Panc1 (cell line): Measurements from ENCODE around the gene ADGRG3. TPM values are rescaled to one million over a fixed set of nuclear protein-coding genes. Genes with fewer than 3 reads are reported as not detected.

Experiments used
- ATAC-seq: fragments of 200-7000 bp; cut with Tn5 transposase; 2 replicates; pipeline ENCODE4 v1.9.1; 2020; ENCODE audit warnings: mild to moderate bottlenecking, moderate library complexity
- BruUV-seq: library from RNA; stranded (reverse); fragments of 400-500 nt; replicated peaks from 2 replicates; lab custom pipeline; 2021; lab: Mats Ljungman, UMichigan
- CTCF ChIA-PET: fragments of 300-600 bp; sonication (Branson Sonifier 250); formaldehyde crosslinking; loops from one replicate; lab custom pipeline; 2022; ENCODE audit warnings: antibody characterized with exemption; lab: Charles Lee
- POLR2A ChIA-PET: fragments of 300-600 bp; sonication (Branson Sonifier 250); formaldehyde crosslinking; loops from one replicate; lab custom pipeline; 2022; ENCODE audit warnings: antibody characterized with exemption; lab: Charles Lee
- DNase-seq: peaks from one replicate; pipeline ENCODE4 v3.0.0-alpha.2; 2010; ENCODE audit warnings: low read depth, low spot score
- H3K27ac ChIP-seq: 2 replicates; pipeline ENCODE4 v1.5.1; 2011; ENCODE audit warnings: mild to moderate bottlenecking, low read length, inconsistent platforms
- H3K27me3 ChIP-seq: fragments of 200-500 bp; sonication (Bioruptor generic); 2 replicates; pipeline ENCODE4 v1.6.0; 2014; ENCODE audit warnings: low read length, inconsistent platforms; ENCODE audit not compliant: control insufficient read depth, insufficient read depth
- H3K36me3 ChIP-seq: fragments of 200-500 bp; sonication (Bioruptor generic); 2 replicates; pipeline ENCODE4 v1.5.1; 2014; ENCODE audit warnings: inconsistent platforms, mild to moderate bottlenecking, low read length, moderate library complexity; ENCODE audit not compliant: control insufficient read depth, insufficient read depth
- H3K4me1 ChIP-seq: 2 replicates; pipeline ENCODE4 v1.5.1; 2011; ENCODE audit warnings: inconsistent platforms, mild to moderate bottlenecking, low read length, moderate library complexity; ENCODE audit not compliant: control insufficient read depth, insufficient read depth
- H3K4me3 ChIP-seq, 2 experiments: 2 replicates each; pipeline ENCODE4 v1.5.1; 2011 to 2012; ENCODE audit warnings: low read depth in 2 of 2, low read length in 2 of 2, mild to moderate bottlenecking in 2 of 2, inconsistent platforms in 1 of 2, moderate library complexity in 1 of 2
- H3K9me3 ChIP-seq: fragments of 200-500 bp; sonication (Bioruptor generic); 2 replicates; pipeline ENCODE4 v1.5.1; 2014; ENCODE audit warnings: low read depth, mild to moderate bottlenecking, inconsistent platforms, low read length, moderate library complexity; ENCODE audit not compliant: control insufficient read depth, insufficient read depth
- POLR2AphosphoS5 ChIP-seq: IDR thresholded peaks from 2 replicates; pipeline ENCODE4 v1.6.1; 2012; ENCODE audit warnings: mild to moderate bottlenecking, low read depth, low read length, moderate library complexity
- SIN3A ChIP-seq: IDR thresholded peaks from 2 replicates; pipeline ENCODE4 v1.6.1; 2012; ENCODE audit warnings: low read depth, mild to moderate bottlenecking, low read length, moderate library complexity, borderline replicate concordance; ENCODE audit not compliant: insufficient read depth
- TCF7L2 ChIP-seq: IDR thresholded peaks from 2 replicates; pipeline ENCODE4 v1.6.1; 2011; ENCODE audit warnings: mild to moderate bottlenecking, low read depth, low read length, inconsistent platforms
- in situ Hi-C: cut with HindIII; loops from 2 replicates; pipeline ENCODE4 v1.10.0; 2016; ENCODE audit warnings: low sequenced_read_pairs, low pct_unique_long_range_greater_than_20kb
- intact Hi-C: fragments of 100-400 bp; cut with micrococcal nuclease; formaldehyde crosslinking; loops from one replicate; pipeline ENCODE4 v1.10.0; 2022; ENCODE audit not compliant: unreplicated experiment
- total RNA-seq: library from RNA; stranded (reverse); gene quantifications from one replicate; pipeline ENCODE4 v1.2.1, GENCODE V29; 2021; ENCODE audit not compliant: unreplicated experiment
- TF ChIP-seq, protein P1 (sequence below), 2 experiments: IDR thresholded peaks; 2 replicates each; pipeline ENCODE4 v1.6.1; 2011 to 2012; ENCODE audit warnings: low read depth in 2 of 2, control low read depth in 1 of 2, low read length in 1 of 2, mild to moderate bottlenecking in 1 of 2, moderate library complexity in 1 of 2; ENCODE audit not compliant: insufficient read depth in 1 of 2
- TF ChIP-seq, protein P2 (sequence below): fragments of 450-650 bp; IDR thresholded peaks from 2 replicates; pipeline ENCODE4 v1.5.1; 2017; ENCODE audit warnings: mild to moderate bottlenecking

The ADGRG3 gene
- total RNA-seq, 1 experiment from 2014 or later: not detected

DNA sequence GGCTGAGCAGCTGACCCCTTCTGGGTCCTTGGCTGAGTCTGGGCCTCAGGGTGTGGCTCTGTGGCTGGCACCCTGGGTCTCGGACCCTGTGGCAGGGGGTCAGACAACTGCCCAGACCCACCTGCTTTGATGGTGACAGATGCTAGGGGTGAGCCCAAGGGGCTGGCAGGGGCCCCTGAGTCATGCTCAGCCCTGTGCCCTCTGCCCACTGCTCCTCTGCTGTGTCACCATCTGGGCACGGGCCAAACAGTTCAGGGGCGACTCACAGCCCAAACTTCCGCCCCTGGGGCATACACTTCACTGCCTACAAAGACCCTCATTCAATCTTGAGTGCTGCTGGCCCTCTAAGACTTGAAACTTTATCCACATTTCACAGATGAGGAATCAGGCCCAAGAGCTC, 33.9 kb upstream of the ADGRG3 start:
- no TSS peak for BruUV-seq
- H3K27ac ChIP-seq: no peak overlapping the region
- H3K4me1 ChIP-seq: peaks cover 27% of the 10 kb centered on the region
- no peak for ATAC-seq
- intact Hi-C loops (loop anchor here (5.0 kb wide), 1 partner anchor 42 kb away; no protein-coding TSS in a partner anchor), in situ Hi-C loops (no loop called here)
- TF ChIP-seq POLR2AphosphoS5 (no peak), SIN3A (no peak), TCF7L2 (no peak)
- TF ChIP-seq, protein P1, sequence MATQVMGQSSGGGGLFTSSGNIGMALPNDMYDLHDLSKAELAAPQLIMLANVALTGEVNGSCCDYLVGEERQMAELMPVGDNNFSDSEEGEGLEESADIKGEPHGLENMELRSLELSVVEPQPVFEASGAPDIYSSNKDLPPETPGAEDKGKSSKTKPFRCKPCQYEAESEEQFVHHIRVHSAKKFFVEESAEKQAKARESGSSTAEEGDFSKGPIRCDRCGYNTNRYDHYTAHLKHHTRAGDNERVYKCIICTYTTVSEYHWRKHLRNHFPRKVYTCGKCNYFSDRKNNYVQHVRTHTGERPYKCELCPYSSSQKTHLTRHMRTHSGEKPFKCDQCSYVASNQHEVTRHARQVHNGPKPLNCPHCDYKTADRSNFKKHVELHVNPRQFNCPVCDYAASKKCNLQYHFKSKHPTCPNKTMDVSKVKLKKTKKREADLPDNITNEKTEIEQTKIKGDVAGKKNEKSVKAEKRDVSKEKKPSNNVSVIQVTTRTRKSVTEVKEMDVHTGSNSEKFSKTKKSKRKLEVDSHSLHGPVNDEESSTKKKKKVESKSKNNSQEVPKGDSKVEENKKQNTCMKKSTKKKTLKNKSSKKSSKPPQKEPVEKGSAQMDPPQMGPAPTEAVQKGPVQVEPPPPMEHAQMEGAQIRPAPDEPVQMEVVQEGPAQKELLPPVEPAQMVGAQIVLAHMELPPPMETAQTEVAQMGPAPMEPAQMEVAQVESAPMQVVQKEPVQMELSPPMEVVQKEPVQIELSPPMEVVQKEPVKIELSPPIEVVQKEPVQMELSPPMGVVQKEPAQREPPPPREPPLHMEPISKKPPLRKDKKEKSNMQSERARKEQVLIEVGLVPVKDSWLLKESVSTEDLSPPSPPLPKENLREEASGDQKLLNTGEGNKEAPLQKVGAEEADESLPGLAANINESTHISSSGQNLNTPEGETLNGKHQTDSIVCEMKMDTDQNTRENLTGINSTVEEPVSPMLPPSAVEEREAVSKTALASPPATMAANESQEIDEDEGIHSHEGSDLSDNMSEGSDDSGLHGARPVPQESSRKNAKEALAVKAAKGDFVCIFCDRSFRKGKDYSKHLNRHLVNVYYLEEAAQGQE (IDR thresholded peaks at IDR 0.05; ENCODE audit: insufficient read depth in 1 of 2, low read depth in 2 of 2, low read length in 1 of 2): no peak
- TF ChIP-seq, protein P2, sequence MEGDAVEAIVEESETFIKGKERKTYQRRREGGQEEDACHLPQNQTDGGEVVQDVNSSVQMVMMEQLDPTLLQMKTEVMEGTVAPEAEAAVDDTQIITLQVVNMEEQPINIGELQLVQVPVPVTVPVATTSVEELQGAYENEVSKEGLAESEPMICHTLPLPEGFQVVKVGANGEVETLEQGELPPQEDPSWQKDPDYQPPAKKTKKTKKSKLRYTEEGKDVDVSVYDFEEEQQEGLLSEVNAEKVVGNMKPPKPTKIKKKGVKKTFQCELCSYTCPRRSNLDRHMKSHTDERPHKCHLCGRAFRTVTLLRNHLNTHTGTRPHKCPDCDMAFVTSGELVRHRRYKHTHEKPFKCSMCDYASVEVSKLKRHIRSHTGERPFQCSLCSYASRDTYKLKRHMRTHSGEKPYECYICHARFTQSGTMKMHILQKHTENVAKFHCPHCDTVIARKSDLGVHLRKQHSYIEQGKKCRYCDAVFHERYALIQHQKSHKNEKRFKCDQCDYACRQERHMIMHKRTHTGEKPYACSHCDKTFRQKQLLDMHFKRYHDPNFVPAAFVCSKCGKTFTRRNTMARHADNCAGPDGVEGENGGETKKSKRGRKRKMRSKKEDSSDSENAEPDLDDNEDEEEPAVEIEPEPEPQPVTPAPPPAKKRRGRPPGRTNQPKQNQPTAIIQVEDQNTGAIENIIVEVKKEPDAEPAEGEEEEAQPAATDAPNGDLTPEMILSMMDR: no peak
- H3K36me3 ChIP-seq: no peaks in the 10 kb centered on the region
- DNase-seq: no peak
- CTCF ChIA-PET: interaction anchor here (1.1 kb wide), 1 partner anchor 32 kb away, joined by 3 read pairs; no protein-coding TSS in a partner anchor
- H3K9me3 ChIP-seq: no peaks in the 10 kb centered on the region
- no peaks in the 10 kb centered on the region for H3K27me3 ChIP-seq
- POLR2A ChIA-PET: no interaction called here
- no peak overlapping the region for H3K4me3 ChIP-seq

DNA sequence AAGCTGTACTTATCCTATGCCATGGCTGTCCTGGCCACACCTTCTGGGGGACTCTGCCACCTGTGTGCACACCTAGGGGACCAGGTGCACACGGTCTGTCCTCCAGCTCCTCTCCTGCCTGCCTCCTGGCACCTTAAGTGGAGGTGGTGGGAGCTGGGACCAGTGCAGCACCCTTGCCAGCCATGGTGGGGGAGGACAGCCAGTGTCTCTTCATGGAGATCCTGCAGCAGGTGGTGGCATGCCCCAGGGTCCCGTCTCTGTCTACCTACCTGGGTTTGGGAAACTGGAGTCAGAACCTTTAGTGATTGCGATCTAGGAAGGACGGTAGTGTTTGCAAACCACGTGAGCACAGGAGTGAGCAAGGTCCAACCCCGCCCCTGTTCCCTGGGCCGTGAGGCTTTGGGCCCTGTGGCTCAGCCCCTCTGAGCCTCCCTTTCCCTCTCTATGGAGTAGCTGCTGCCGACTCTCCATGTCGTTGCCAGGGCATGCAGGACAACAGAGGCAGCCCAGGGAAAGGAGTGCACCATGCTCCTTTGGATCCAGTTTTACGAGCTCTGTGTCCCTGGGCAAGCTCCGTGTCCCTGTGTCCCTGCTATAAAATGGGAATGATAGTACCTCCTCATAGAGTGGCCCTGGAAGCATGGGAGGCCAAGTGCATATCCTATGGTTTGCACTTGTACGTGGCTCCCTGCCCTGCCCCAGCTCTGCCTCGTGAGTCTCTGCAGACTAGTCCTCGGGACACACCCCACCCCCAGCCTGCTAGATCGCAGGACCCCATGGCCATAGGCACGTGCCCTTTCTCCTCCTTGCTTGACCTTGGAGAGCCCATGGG, 32.6 kb upstream of the ADGRG3 start:
- TF ChIP-seq, protein P2: no peak
- TF ChIP-seq SIN3A: no peak
- TF ChIP-seq, protein P1 (IDR thresholded peaks at IDR 0.05; ENCODE audit: insufficient read depth in 1 of 2, low read depth in 2 of 2, low read length in 1 of 2): no peak
- TF ChIP-seq POLR2AphosphoS5: no peak
- no peak for TF ChIP-seq TCF7L2
- H3K36me3 ChIP-seq: no peaks in the 10 kb centered on the region
- H3K4me1 ChIP-seq: peaks cover 20% of the 10 kb centered on the region
- BruUV-seq: no TSS peak
- ChIA-PET POLR2A (no interaction called here), CTCF (no interaction called here)
- H3K27me3 ChIP-seq: no peaks in the 10 kb centered on the region
- DNase-seq: no peak
- H3K4me3 ChIP-seq: no peak overlapping the region
- no peak overlapping the region for H3K27ac ChIP-seq
- ATAC-seq: peak; percentile 12; the same call in 1 of the 2 replicates
- intact Hi-C loops: no loop called here
- in situ Hi-C loops: no loop called here
- H3K9me3 ChIP-seq: no peaks in the 10 kb centered on the region
